Middle frontal gyrus (tissue), 1 donor: ENCODE data around the gene NSMCE3.
A peak's percentile ranks its signal among the peaks of the same experiment; 100 is the strongest.

Source experiments
- DNase-seq: peaks from one replicate; pipeline ENCODE4 v3.0.0-alpha.2; 2015; ENCODE audit warnings: low spot score; ENCODE audit errors: extremely low spot score

The NSMCE3 gene

GRCh38 chr15:29269485-29270168 lies at the start of gene NSMCE3:
TSS of gene NSMCE3 (minus strand) at chr15:29269822. CDS start at chr15:29269705, 117 bp downstream.
- DNase-seq: peak; percentile 83

DNA sequence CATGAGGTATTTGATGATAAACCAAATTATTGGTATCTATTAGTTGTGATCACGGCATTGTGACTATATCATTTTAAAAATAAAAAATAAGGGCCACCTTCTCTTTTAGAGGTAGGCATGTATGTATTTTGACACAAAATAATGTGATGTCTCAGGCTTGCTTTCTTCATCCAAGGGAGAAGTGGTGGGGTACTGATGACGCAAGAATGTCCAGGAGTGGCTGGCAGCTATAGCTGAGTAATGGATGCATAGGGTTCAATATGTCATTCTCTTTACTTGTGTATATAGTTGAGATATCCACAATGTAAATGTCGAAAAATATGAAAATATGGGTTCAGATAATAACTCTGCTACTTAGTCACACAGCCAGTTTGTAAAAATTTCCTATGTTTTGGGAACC lies 46.8 kb upstream of the NSMCE3 start:
- DNase-seq: no peak

DNA sequence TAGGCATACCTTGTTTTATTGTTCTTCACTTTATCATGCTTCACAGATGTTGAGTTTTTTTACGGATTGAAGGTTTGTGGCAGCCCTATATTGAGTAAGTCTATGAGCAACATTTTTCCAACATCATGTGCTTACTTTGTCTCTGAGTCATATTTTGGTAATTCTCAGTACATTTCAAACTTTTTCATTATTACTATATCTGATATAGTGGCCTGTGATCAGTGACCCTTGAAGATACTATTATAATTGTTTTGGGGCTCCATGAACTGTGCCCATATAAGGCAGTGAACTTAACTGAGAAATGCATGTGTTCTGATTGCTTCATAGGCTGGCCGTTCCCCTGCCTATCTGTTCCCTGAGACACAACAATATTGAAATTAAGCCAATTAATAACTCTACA lies 42.8 kb upstream of the NSMCE3 start:
- DNase-seq: no peak

GRCh38 chr15:29311696-29312095 lies 42.1 kb upstream of the NSMCE3 start:
- no peak for DNase-seq

GRCh38 chr15:29309139-29309538 lies 39.5 kb upstream of the NSMCE3 start:
- DNase-seq: no peak

GRCh38 chr15:29308299-29308698 lies 38.7 kb upstream of the NSMCE3 start:
- no peak for DNase-seq

- no peak for DNase-seq
These were observed 35.9 kb upstream of the NSMCE3 start for GRCh38 chr15:29305556-29305955.

GRCh38 chr15:29302871-29303270 lies 33.2 kb upstream of the NSMCE3 start:
- DNase-seq: no peak

DNA sequence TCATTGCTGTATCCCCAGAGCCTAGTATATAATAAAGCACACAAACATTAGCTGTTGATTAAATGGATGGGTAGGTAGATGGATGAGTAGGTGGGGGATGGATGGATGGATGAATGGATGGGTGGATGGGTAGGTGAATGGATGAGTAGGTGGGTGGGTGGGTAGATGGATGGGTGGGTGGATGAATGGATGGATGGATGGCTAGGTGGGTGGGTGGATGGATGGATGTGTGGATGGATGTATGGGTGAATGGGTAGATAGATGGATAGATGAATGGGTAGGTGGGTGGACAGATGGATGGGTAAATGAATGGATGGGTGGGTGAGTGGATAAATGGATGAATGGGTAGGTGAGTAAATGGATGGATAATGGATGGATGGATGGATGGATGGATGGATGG lies 30.2 kb upstream of the NSMCE3 start:
- DNase-seq: no peak

GRCh38 chr15:29299331-29299730 lies 29.7 kb upstream of the NSMCE3 start:
- DNase-seq: no peak

- DNase-seq: no peak
These were observed 25.2 kb upstream of the NSMCE3 start for GRCh38 chr15:29294732-29295325.

DNA sequence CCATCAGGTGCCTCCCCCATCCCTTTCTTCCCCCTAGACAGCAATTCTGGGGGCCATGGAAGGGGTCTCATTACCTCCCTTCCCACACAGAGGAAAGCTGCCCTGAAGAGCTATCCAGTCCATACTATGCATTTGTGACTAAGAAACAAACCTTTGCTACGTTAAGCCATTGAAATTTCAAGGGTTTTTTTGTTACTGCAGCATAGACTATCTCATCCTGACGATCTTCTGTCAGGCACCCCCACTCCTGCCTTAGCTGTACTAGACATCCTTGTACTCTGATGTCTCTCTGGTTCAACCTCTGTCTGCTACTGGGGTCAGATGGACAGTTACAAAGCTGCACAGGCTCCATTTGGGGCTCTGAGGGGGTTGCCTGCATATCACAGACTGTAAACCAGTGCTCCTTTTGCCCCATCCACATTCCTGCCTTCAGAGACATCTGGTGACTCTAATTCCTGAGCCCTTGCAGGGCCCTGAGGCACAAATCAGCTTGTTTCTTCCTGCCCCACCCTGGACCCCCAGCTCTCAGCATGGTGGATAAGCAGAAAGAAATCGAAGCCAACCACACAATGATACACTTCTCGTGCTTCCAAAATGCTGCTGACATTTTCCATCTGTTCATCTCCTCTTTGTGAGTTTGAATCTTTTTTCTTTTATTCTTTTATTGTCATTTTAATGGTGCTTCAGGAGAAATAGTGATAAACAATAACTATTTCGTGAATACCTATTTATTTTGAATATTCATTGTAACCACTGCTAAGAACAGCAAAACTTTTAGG lies 21.6 kb upstream of the NSMCE3 start:
- no peak for DNase-seq

- no peak for DNase-seq
These were observed 19.6 kb upstream of the NSMCE3 start for GRCh38 chr15:29289173-29289572.

DNA sequence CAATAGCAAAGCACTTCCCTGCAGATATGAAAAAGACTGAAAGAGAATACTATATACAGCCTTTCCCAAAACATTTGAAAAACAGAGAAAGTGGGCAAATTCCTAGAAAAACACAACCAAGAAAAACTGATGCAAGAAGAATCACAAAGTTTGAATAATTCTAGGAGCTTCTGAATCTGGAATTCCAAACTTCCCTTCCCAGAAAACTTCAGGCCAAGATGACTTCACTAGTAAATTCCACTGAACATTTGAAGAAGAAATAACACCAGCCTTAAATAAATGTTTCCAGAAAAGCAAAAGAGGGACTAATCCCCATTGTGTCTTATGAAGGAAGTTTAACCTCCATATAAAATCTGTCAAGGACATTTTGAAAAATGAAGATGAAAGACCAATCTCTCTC lies 15.8 kb upstream of the NSMCE3 start:
- no peak for DNase-seq

DNA sequence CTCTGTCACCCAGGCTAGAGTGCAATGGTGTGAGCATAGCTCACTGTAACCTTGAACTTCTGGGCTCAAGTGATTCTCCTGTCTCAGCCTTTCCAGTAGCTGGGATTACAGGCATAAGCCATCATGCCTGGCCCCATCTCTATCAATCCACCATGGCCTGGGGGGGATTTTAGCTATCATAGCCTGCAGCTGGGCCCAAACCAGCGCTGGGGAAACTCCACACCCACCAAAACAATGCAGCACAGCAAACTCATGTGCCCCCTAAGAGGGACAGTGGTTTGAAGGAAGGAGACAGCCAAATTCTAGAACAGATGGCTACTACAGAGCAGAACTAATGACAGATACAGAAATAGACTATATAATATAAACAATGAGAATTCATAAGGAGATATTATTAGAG lies 13.8 kb upstream of the NSMCE3 start:
- DNase-seq: no peak

GRCh38 chr15:29280514-29280913 lies 10.9 kb upstream of the NSMCE3 start:
- DNase-seq: no peak

GRCh38 chr15:29278436-29279105 lies 8.9 kb upstream of the NSMCE3 start:
- DNase-seq: no peak

DNA sequence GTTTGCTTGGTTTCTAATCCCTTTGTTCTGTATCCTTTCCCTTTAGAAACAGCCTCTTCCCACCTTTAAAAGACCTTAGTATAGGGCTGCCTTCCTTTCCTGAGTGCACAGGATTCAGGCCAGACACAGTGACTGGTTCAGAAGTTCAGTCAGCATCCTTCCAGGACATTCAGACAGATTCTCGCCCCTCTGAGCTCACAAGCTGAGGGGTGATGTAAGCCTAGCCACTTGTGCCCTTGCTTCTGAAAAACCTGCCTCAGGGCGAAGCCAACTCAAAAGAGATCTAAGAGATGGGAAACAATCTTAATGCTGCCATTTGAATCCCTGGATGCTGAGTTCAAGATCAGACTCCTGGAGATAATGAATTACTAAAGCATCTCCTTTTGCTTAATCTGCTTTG lies 6.7 kb upstream of the NSMCE3 start:
- no peak for DNase-seq

DNA sequence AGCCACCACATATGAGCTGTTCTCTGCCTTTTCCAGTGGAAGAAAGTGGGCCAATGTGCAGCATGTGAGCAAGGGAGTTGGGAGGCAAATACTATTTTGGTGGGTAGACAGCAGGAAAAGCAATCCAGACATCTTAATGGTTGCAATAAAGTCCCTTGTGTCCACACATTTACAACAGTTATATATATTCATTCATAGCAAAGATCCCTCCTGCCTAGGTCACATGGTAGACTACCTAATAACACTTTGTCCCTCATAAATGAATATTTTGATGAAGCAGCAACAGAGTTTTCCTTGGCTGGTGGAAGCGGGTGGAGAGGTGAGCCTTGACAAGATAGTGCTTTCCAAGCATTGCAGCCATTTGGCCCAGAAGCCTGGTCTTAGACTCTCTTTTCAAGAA lies 6.2 kb upstream of the NSMCE3 start:
- no peak for DNase-seq

- DNase-seq: no peak
These were observed 5.3 kb upstream of the NSMCE3 start for GRCh38 chr15:29274946-29275345.

GRCh38 chr15:29272219-29272618 lies 2.6 kb upstream of the NSMCE3 start:
- DNase-seq: no peak

GRCh38 chr15:29270976-29271375 lies 1.4 kb upstream of the NSMCE3 start:
- DNase-seq: no peak
